ENCODE data around the gene FGF19. TPM values are rescaled to one million over a fixed set of nuclear protein-coding genes. Genes with fewer than 3 reads are reported as not detected.

Gene FGF19
- total RNA-seq, 1 experiment from 2014 or later: not detected

GRCh38 chr11:69698362-69698761 is 5.5 kb downstream of the FGF19 start:
- Histone ChIP-seq H3K27me3 (ENCODE audit: low read length) (no peaks in the 10 kb centered on the region), H3K9me3 (ENCODE audit: low read length) (no peaks in the 10 kb centered on the region), H3K9ac (ENCODE audit: low read length) (no peak overlapping the region), H4K20me1 (ENCODE audit: low read length) (no peaks in the 10 kb centered on the region), H3K4me3 (ENCODE audit: low read length) (no peak overlapping the region), H3K36me3 (ENCODE audit: low read depth, low read length) (no peaks in the 10 kb centered on the region), H3K79me2 (ENCODE audit: low read length) (no peaks in the 10 kb centered on the region), H2AFZ (ENCODE audit: low read length) (no peak overlapping the region), H3K27ac (ENCODE audit: low read length) (no peak overlapping the region), H3K4me1 (ENCODE audit: insufficient read depth, low read length) (peaks cover 19% of the 10 kb centered on the region), H3K9me2 (replicated peaks; ENCODE audit: low read length) (no peaks in the 10 kb centered on the region), H3F3A (ENCODE audit: low read length, unreplicated experiment) (no peaks in the 10 kb centered on the region), H3K4me2 (ENCODE audit: low read length) (no peak overlapping the region)
- intact Hi-C loops (cut with micrococcal nuclease): no loop called here
- DNase-seq (no peak), ATAC-seq (no peak)
- TF ChIP-seq EZH2phosphoT487 (IDR thresholded peaks at IDR 0.05; ENCODE audit: borderline replicate concordance, low read length): no peak
- TF ChIP-seq, protein P1, sequence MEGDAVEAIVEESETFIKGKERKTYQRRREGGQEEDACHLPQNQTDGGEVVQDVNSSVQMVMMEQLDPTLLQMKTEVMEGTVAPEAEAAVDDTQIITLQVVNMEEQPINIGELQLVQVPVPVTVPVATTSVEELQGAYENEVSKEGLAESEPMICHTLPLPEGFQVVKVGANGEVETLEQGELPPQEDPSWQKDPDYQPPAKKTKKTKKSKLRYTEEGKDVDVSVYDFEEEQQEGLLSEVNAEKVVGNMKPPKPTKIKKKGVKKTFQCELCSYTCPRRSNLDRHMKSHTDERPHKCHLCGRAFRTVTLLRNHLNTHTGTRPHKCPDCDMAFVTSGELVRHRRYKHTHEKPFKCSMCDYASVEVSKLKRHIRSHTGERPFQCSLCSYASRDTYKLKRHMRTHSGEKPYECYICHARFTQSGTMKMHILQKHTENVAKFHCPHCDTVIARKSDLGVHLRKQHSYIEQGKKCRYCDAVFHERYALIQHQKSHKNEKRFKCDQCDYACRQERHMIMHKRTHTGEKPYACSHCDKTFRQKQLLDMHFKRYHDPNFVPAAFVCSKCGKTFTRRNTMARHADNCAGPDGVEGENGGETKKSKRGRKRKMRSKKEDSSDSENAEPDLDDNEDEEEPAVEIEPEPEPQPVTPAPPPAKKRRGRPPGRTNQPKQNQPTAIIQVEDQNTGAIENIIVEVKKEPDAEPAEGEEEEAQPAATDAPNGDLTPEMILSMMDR (conservative IDR thresholded peaks at IDR 0.05; ENCODE audit: low read depth, low read length): no peak
- TF ChIP-seq EZH2 (IDR thresholded peaks at IDR 0.05; ENCODE audit: low read length, unreplicated experiment): no peak
- ChIA-PET CTCF (no interaction called here), POLR2A (ENCODE audit: unreplicated experiment) (no interaction called here)
- no TSS peak for BruUV-seq (replicated peaks)

DNA sequence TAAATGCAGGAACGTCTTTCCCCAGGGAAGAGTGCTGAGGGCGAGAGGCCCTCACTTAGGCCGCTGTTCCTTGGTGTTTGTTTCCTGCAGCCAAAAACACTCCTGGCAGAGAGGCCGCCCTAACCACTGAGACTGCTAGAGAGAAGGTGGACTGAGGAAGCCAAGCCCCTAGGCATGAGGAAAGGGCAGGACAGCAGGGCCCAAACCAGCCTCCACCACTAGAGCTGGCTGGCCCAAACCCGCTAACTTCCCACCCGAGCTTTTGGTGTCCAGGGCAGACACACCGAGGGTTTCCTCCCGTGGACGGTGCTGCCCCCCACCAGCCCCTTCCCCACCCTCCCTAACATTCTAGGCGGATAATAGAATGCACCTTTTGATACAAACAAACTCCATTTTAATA is 6.0 kb downstream of the FGF19 start:
- H3K4me1 ChIP-seq (ENCODE audit: insufficient read depth, low read length): peaks cover 19% of the 10 kb centered on the region
- no peak overlapping the region for H3K9ac ChIP-seq (ENCODE audit: low read length)
- H2AFZ ChIP-seq (ENCODE audit: low read length): no peak overlapping the region
- POLR2A ChIA-PET (ENCODE audit: unreplicated experiment): no interaction called here
- H3K4me3 ChIP-seq (ENCODE audit: low read length): no peak overlapping the region
- intact Hi-C loops (cut with micrococcal nuclease): no loop called here
- no peaks in the 10 kb centered on the region for H3K79me2 ChIP-seq (ENCODE audit: low read length)
- CTCF ChIA-PET: no interaction called here
- H3K4me2 ChIP-seq (ENCODE audit: low read length): no peak overlapping the region
- TF ChIP-seq EZH2 (IDR thresholded peaks at IDR 0.05; ENCODE audit: low read length, unreplicated experiment): no peak
- TF ChIP-seq, protein P1 (conservative IDR thresholded peaks at IDR 0.05; ENCODE audit: low read depth, low read length): no peak
- H3F3A ChIP-seq (ENCODE audit: low read length, unreplicated experiment): no peaks in the 10 kb centered on the region
- H3K36me3 ChIP-seq (ENCODE audit: low read depth, low read length): no peaks in the 10 kb centered on the region
- H3K9me2 ChIP-seq (replicated peaks; ENCODE audit: low read length): no peaks in the 10 kb centered on the region
- no TSS peak for BruUV-seq (replicated peaks)
- no peaks in the 10 kb centered on the region for H3K27me3 ChIP-seq (ENCODE audit: low read length)
- ATAC-seq (no peak), DNase-seq (no peak)
- H4K20me1 ChIP-seq (ENCODE audit: low read length): no peaks in the 10 kb centered on the region
- H3K9me3 ChIP-seq (ENCODE audit: low read length): no peaks in the 10 kb centered on the region
- H3K27ac ChIP-seq (ENCODE audit: low read length): no peak overlapping the region

GRCh38 chr11:69697469-69697843 is 6.4 kb downstream of the FGF19 start:
- TF ChIP-seq EZH2 (IDR thresholded peaks at IDR 0.05; ENCODE audit: low read length, unreplicated experiment) (no peak), EZH2phosphoT487 (IDR thresholded peaks at IDR 0.05; ENCODE audit: borderline replicate concordance, low read length) (no peak)
- TF ChIP-seq, protein P1 (conservative IDR thresholded peaks at IDR 0.05; ENCODE audit: low read depth, low read length): no peak
- no peaks in the 10 kb centered on the region for H3K36me3 ChIP-seq (ENCODE audit: low read depth, low read length)
- intact Hi-C loops (cut with micrococcal nuclease): no loop called here
- no peaks in the 10 kb centered on the region for H3K9me3 ChIP-seq (ENCODE audit: low read length)
- no peaks in the 10 kb centered on the region for H3K27me3 ChIP-seq (ENCODE audit: low read length)
- H3K27ac ChIP-seq (ENCODE audit: low read length): no peak overlapping the region
- H3K4me1 ChIP-seq (ENCODE audit: insufficient read depth, low read length): peaks cover 19% of the 10 kb centered on the region
- DNase-seq (no peak), ATAC-seq (no peak)
- H4K20me1 ChIP-seq (ENCODE audit: low read length): no peaks in the 10 kb centered on the region
- ChIA-PET POLR2A (ENCODE audit: unreplicated experiment) (no interaction called here), CTCF (no interaction called here)
- H3K4me3 ChIP-seq (ENCODE audit: low read length): no peak overlapping the region
- no peaks in the 10 kb centered on the region for H3K9me2 ChIP-seq (replicated peaks; ENCODE audit: low read length)
- H3K79me2 ChIP-seq (ENCODE audit: low read length): no peaks in the 10 kb centered on the region
- H2AFZ ChIP-seq (ENCODE audit: low read length): no peak overlapping the region
- no peak overlapping the region for H3K9ac ChIP-seq (ENCODE audit: low read length)
- H3K4me2 ChIP-seq (ENCODE audit: low read length): no peak overlapping the region
- H3F3A ChIP-seq (ENCODE audit: low read length, unreplicated experiment): no peaks in the 10 kb centered on the region
- no TSS peak for BruUV-seq (replicated peaks)
